B cell (primary cell): Measurements from ENCODE around the gene PAK2. TPM values are rescaled to one million over a fixed set of nuclear protein-coding genes. Genes with fewer than 3 reads are reported as not detected.
"Not testable (repeated sequence)": the region's sequence is repeated elsewhere in the genome, so short reads cannot be mapped to it uniquely, and the experiment has no call there.

Source experiments
- ATAC-seq: fragments of 200-7000 bp; cut with Tn5 transposase; one replicate; pipeline ENCODE4 v1.10.0; 2021; ENCODE audit warnings: low read depth, mild to moderate bottlenecking, moderate number of reproducible peaks, moderate library complexity
- CTCF ChIA-PET: fragments of 350-600 bp; sonication (Branson Sonifier 250); formaldehyde crosslinking; loops from one replicate; lab custom pipeline; 2021; ENCODE audit warnings: antibody characterized with exemption, inconsistent platforms; lab: Charles Lee
- POLR2A ChIA-PET: fragments of 350-600 bp; sonication (Branson Sonifier 250); formaldehyde crosslinking; loops from one replicate; lab custom pipeline; 2021; ENCODE audit warnings: antibody characterized with exemption; lab: Charles Lee
- DNase-seq: peaks from one replicate; pipeline ENCODE4 v3.0.0; 2013
- H2AFZ ChIP-seq: 2 replicates; pipeline ENCODE4 v1.6.1; 2012; ENCODE audit warnings: mild to moderate bottlenecking, low read depth, low read length; ENCODE audit not compliant: insufficient read depth, poor library complexity, severe bottlenecking
- H3K27ac ChIP-seq, 2 donors: 1 replicate in 1 of 2; 2 replicates in 1 of 2; pipeline ENCODE4 v1.5.1; 2012 to 2013; ENCODE audit warnings: low read length in 2 of 2, mild to moderate bottlenecking in 2 of 2, moderate library complexity in 1 of 2
- H3K27me3 ChIP-seq, 4 experiments: fragments of 200-600 bp in 1 of 4; sonication (generic) in 1 of 4; replicated peaks in 1 of 4; 1 replicate in 2 of 4; 2 replicates in 2 of 4; pipeline versions ENCODE4 v1.6.1 to v1.7.0; 2013 to 2016; ENCODE audit warnings: low read length in 3 of 4, mild to moderate bottlenecking in 2 of 4, mixed read lengths in 1 of 4, moderate library complexity in 1 of 4; ENCODE audit not compliant: insufficient read depth in 4 of 4, control insufficient read depth in 3 of 4; ENCODE audit errors: control extremely low read depth in 1 of 4
- H3K36me3 ChIP-seq, 2 experiments: replicated peaks in 1 of 2; 1 replicate in 1 of 2; 2 replicates in 1 of 2; pipeline versions ENCODE4 v1.6.1 to v1.7.1; 2013; ENCODE audit warnings: low read length in 1 of 2; ENCODE audit not compliant: insufficient read depth in 2 of 2, control insufficient read depth in 1 of 2; ENCODE audit errors: control extremely low read depth in 1 of 2, extremely low read depth in 1 of 2
- H3K4me1 ChIP-seq, 2 donors: fragments of 200-600 bp in 1 of 2; sonication (generic) in 1 of 2; 1 replicate in 1 of 2; 2 replicates in 1 of 2; pipeline versions ENCODE4 v1.5.1 to v1.6.1; 2013 to 2017; ENCODE audit warnings: low read length in 2 of 2; ENCODE audit not compliant: control insufficient read depth in 2 of 2, insufficient read depth in 2 of 2
- H3K4me2 ChIP-seq: replicated peaks from 2 replicates; pipeline ENCODE3; 2012; ENCODE audit warnings: mild to moderate bottlenecking, low read depth, low read length; ENCODE audit not compliant: poor library complexity, severe bottlenecking
- H3K4me3 ChIP-seq, 5 experiments: fragments of 200-600 bp in 1 of 5; sonication (generic) in 1 of 5; 1 replicate in 3 of 5; 2 replicates in 2 of 5; pipeline versions ENCODE4 v1.5.1 to v1.7.0; 2011 to 2016; ENCODE audit warnings: low read length in 4 of 5, mild to moderate bottlenecking in 4 of 5, low read depth in 2 of 5, control low read depth in 1 of 5, moderate library complexity in 1 of 5; ENCODE audit not compliant: insufficient read depth in 1 of 5; ENCODE audit errors: control extremely low read depth in 1 of 5, extremely low read depth in 1 of 5
- H3K79me2 ChIP-seq: fragments of 200-600 bp; sonication (generic); one replicate; pipeline ENCODE4 v1.6.0; 2016; ENCODE audit warnings: low read length; ENCODE audit not compliant: control insufficient read depth, insufficient read depth
- H3K9ac ChIP-seq: fragments of 200-600 bp; sonication (generic); 2 replicates; pipeline ENCODE4 v1.6.1; 2017; ENCODE audit warnings: mild to moderate bottlenecking, low read length, moderate library complexity
- H3K9me3 ChIP-seq, 3 donors: one replicate each; pipeline versions ENCODE4 v1.6.1 to v1.7.1; 2013; ENCODE audit warnings: low read length in 2 of 3; ENCODE audit not compliant: control insufficient read depth in 2 of 3, insufficient read depth in 1 of 3; ENCODE audit errors: control extremely low read depth in 1 of 3
- H4K20me1 ChIP-seq: 2 replicates; pipeline ENCODE4 v1.6.0; 2012; ENCODE audit warnings: mild to moderate bottlenecking, low read length; ENCODE audit not compliant: insufficient read depth, control insufficient read depth, poor library complexity, severe bottlenecking
- H3K27ac Mint-ChIP-seq: one replicate; pipeline ENCODE4 v1.8.0; 2021; ENCODE audit warnings: mixed read lengths
- H3K27me3 Mint-ChIP-seq: one replicate; pipeline ENCODE4 v1.8.0; 2021; ENCODE audit warnings: mixed read lengths
- H3K4me1 Mint-ChIP-seq: one replicate; pipeline ENCODE4 v1.8.0; 2021; ENCODE audit warnings: mixed read lengths
- H3K4me3 Mint-ChIP-seq: one replicate; pipeline ENCODE4 v1.8.0; 2021; ENCODE audit warnings: mixed read lengths
- H3K9me3 Mint-ChIP-seq: one replicate; pipeline ENCODE4 v1.8.0; 2022; ENCODE audit warnings: mixed read lengths; ENCODE audit not compliant: insufficient read depth
- EZH2 ChIP-seq: IDR thresholded peaks from 2 replicates; pipeline ENCODE4 v1.6.1; 2012; ENCODE audit warnings: borderline replicate concordance, low read depth, mild to moderate bottlenecking, moderate library complexity, low read length; ENCODE audit not compliant: insufficient read depth, poor library complexity, severe bottlenecking
- WGBS: methylation state at CpG from one replicate; pipeline ENCODE4 v1.1.5; 2013; ENCODE audit warnings: missing lambda C conversion rate; ENCODE audit not compliant: insufficient coverage; 5-methylcytosine and 5-hydroxymethylcytosine counted together
- intact Hi-C: fragments of 100-400 bp; cut with micrococcal nuclease; formaldehyde crosslinking; loops from one replicate; pipeline ENCODE4 v1.10.0; 2022
- polyA plus RNA-seq: library from polyadenylated mRNA; depleted of rRNA; stranded (reverse); fragments of >200 nt; gene quantifications from 2 replicates; pipeline ENCODE4 v1.2.3, GENCODE V29; 2012
- total RNA-seq, 2 donors: library from RNA; stranded (reverse); fragments of 120-200 nt in 1 of 2; gene quantifications; 1 replicate in 1 of 2; 2 replicates in 1 of 2; pipeline versions ENCODE4 v1.2.3 to v1.2.4, GENCODE V29; 2013 to 2022
- TF ChIP-seq, protein P1 (sequence below): fragments of 200-600 bp; IDR thresholded peaks from one replicate; pipeline ENCODE4 v1.8.0; 2022; ENCODE audit warnings: antibody characterized with exemption, mild to moderate bottlenecking

Gene PAK2
- total and polyA plus RNA-seq, 2 donors (not counting 1 experiment from before 2014, with no cell fraction given): 16.4 to 81.7 TPM

DNA sequence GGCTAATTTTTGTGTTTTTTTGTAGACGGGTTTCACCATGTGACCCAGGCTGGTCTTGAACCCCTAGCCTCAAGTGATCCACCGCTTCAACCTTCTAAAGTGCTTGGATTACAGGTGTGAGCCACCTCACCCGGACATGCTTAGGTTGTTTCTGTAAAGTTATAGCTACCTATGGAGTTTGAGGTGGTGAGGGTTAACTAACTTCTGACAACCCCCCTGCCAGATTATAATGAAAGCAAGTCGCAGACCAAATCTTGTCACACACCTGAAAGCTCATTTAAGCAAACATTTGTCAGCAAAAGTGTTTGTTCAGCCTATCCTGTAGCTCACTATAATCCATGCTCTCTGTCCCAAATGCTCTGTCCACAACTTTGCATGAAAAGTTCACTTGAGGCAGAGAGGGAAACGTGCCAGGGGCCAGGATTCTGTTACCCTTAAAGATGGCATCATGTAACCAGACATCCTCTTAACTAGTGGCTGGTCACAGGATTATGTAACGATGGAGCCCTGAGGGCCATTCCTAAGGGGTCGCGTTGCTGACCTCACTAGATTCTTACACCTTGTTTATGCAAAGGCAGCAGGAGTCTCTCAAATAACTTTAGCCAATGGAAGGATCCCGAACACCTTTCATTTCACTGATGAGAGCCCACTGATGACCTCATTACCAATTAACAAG is 103.9 kb downstream of the PAK2 start:
- Histone ChIP-seq H3K4me2 (no peak overlapping the region), H3K4me1 (no peaks in the 10 kb centered on the region), H3K27ac (no peak overlapping the region), H2AFZ (no peak overlapping the region), H3K9me3 (no peaks in the 10 kb centered on the region), H4K20me1 (no peaks in the 10 kb centered on the region), H3K79me2 (no peaks in the 10 kb centered on the region), H3K36me3 (no peaks in the 10 kb centered on the region), H3K9ac (no peak overlapping the region), H3K4me3 (no peak overlapping the region), H3K27me3 (no peaks in the 10 kb centered on the region)
- H3K4me3 Mint-ChIP-seq: no peak overlapping the region
- no peak for ATAC-seq
- ChIA-PET CTCF (interaction anchor here (0.9 to 1.4 kb wide), 2 partner anchors 127 to 344 kb away, joined by 3 read pairs; no protein-coding TSS in a partner anchor), POLR2A (no interaction called here)
- TF ChIP-seq, protein P1, sequence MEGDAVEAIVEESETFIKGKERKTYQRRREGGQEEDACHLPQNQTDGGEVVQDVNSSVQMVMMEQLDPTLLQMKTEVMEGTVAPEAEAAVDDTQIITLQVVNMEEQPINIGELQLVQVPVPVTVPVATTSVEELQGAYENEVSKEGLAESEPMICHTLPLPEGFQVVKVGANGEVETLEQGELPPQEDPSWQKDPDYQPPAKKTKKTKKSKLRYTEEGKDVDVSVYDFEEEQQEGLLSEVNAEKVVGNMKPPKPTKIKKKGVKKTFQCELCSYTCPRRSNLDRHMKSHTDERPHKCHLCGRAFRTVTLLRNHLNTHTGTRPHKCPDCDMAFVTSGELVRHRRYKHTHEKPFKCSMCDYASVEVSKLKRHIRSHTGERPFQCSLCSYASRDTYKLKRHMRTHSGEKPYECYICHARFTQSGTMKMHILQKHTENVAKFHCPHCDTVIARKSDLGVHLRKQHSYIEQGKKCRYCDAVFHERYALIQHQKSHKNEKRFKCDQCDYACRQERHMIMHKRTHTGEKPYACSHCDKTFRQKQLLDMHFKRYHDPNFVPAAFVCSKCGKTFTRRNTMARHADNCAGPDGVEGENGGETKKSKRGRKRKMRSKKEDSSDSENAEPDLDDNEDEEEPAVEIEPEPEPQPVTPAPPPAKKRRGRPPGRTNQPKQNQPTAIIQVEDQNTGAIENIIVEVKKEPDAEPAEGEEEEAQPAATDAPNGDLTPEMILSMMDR: no peak
- TF ChIP-seq EZH2: no peak
- WGBS: 90% methylated on average over 8 of the region's 9 CpGs
- H3K4me1 Mint-ChIP-seq: no peaks in the 10 kb centered on the region
- no peak overlapping the region for H3K27ac Mint-ChIP-seq
- peaks cover 3% of the 10 kb centered on the region for H3K27me3 Mint-ChIP-seq
- H3K9me3 Mint-ChIP-seq: no peaks in the 10 kb centered on the region
- DNase-seq: no peak
- intact Hi-C loops: no loop called here

DNA sequence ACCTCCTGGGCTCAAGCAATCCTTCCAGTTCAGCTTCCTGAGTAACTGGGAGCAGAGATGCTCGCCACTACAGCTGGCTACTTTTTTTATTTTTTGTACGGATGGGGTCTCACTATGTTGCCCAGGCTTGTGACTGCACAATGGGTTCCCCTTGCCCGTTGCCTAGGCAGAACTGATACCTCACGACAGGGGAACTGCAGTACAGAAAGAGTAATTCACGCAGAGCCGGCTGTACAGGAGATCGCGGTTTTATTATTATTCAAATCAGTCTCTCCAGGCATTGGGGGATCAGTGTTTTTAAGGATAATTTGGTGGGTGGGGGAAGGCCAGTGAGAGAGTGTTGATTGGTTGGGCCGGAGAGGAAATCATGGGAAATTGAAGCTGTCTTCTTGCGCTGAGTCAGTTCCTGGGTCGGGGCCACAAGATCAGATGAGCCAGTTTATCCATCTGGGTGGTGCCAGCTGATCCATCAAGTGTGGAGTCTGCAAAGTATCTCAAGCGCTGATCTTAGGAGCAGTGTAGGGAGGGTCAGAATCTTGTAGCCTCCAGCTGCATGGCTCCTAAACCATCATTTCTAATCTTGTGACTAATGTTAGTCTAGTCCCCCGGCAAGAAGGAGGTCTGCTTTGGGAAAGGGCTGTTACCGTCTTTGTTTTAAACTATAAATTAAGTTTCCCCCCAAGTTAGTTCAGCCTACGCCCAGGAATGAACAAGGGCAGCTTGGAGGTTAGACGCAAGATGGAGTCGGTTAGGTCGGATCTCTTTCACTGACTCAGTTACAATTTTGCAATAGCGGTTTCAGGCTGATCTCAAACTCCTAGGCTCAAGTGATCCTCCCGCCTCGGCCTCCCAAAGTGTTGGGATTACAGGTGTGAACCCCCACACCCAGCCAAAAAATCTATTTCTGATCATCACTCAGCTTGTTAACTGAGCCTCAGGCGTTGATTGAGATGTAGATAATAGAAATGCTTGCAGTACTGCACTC is 104.9 kb downstream of the PAK2 start:
- ChIA-PET CTCF (interaction anchor here (0.6 to 1.4 kb wide), 2 partner anchors 110 to 126 kb away, joined by 3 read pairs; no protein-coding TSS in a partner anchor), POLR2A (interaction anchor here (0.7 kb wide), 1 partner anchor 144 kb away, joined by 6 read pairs; no protein-coding TSS in a partner anchor)
- intact Hi-C loops, ATAC-seq, DNase-seq, H3K9ac ChIP-seq, H3K4me3 ChIP-seq, H4K20me1 ChIP-seq, H3K4me3 Mint-ChIP-seq, H3K4me1 ChIP-seq, H3K9me3 ChIP-seq, H3K9me3 Mint-ChIP-seq, H3K79me2 ChIP-seq, H3K27ac ChIP-seq, H3K4me1 Mint-ChIP-seq, H3K27me3 ChIP-seq, H3K27ac Mint-ChIP-seq, H2AFZ ChIP-seq, H3K36me3 ChIP-seq, H3K4me2 ChIP-seq, H3K27me3 Mint-ChIP-seq: not testable (repeated sequence)
- WGBS: 90% methylated on average over 5 of the region's 22 CpGs

DNA sequence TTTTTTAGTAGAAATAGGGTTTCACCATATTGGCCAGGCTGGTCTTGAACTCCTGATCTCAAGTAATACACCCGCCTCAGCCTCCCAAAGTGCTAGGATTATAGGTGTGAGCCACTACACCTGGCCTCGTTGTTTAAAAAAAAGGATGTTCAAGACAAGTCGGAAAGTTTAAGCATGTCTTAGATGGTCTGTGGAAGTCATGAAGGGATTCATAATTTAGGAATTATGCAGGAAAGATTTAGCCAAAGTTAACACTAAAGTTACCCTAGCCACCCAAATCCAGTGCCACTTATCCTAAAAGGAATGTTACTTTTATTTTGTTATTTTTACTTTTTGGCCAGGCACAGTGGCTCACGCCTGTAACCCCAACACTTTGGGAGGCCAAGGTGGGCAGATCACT is 108.7 kb downstream of the PAK2 start:
- H3K4me2 ChIP-seq, H3K27ac ChIP-seq, H3K4me3 Mint-ChIP-seq, CTCF ChIA-PET, H3K79me2 ChIP-seq, H3K4me3 ChIP-seq, intact Hi-C loops, H3K27me3 ChIP-seq, ATAC-seq, H3K27ac Mint-ChIP-seq, H4K20me1 ChIP-seq, H3K4me1 ChIP-seq, H3K9me3 Mint-ChIP-seq, H2AFZ ChIP-seq, H3K9ac ChIP-seq, H3K9me3 ChIP-seq, H3K27me3 Mint-ChIP-seq, H3K4me1 Mint-ChIP-seq, H3K36me3 ChIP-seq, DNase-seq: not testable (repeated sequence)
- POLR2A ChIA-PET: interaction anchor here (0.7 kb wide), 2 partner anchors 14 to 38 kb away, joined by 5 to 7 read pairs; no protein-coding TSS in a partner anchor
- no CpG with 5 or more reads among the region's 4 CpGs for WGBS
